GM12874 (cell line): ENCODE results near the gene NUDCD2.

Experiments
- TF ChIP-seq, protein P1 (sequence below): IDR thresholded peaks from 2 replicates; pipeline ENCODE4 v1.5.1; 2011; ENCODE audit warnings: low read depth, mild to moderate bottlenecking, control low read depth, low read length, moderate library complexity; ENCODE audit not compliant: insufficient read depth

The NUDCD2 gene

DNA sequence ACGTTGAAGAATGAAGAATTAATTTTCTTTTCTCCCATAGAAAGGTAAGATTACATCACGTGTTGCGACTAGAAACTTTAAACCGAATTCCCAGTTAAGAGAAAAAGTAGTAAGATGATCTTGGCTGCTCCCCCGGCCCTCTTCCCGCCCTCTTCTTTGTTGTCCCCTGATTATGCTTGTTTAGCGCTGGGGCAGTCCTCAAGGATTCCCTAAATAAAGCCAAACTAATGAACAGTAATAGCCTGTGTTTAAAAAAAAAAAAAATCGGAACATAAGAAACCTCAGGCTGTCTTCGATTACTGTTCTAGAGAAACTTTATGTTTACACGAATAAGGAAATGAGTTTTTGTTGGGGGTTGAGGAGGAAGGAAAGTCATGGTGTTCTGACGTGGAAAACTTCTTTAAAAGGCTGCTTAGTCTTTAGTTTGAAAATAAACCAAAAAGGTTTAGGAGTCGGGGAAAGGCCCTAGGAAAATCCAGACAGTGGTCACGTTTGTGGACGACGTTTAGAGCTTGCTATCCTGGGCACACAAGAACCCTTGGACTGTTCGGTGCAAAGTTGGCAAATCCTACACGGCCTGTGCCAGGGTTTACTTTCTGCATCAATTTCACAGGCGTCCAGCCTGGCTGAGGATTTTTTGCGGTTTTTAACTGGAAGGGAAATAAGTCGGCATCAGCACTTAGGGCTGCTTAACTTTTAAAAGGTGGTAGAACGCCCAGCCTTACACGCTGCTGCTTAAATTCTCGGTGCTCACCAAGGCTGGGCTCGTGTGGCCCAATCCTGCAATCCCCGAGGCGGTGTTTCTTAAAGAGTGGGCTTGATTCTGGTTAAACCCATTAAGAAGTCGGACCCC, 44.4 kb upstream of the NUDCD2 start:
- TF ChIP-seq, protein P1, sequence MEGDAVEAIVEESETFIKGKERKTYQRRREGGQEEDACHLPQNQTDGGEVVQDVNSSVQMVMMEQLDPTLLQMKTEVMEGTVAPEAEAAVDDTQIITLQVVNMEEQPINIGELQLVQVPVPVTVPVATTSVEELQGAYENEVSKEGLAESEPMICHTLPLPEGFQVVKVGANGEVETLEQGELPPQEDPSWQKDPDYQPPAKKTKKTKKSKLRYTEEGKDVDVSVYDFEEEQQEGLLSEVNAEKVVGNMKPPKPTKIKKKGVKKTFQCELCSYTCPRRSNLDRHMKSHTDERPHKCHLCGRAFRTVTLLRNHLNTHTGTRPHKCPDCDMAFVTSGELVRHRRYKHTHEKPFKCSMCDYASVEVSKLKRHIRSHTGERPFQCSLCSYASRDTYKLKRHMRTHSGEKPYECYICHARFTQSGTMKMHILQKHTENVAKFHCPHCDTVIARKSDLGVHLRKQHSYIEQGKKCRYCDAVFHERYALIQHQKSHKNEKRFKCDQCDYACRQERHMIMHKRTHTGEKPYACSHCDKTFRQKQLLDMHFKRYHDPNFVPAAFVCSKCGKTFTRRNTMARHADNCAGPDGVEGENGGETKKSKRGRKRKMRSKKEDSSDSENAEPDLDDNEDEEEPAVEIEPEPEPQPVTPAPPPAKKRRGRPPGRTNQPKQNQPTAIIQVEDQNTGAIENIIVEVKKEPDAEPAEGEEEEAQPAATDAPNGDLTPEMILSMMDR, result no peak

DNA sequence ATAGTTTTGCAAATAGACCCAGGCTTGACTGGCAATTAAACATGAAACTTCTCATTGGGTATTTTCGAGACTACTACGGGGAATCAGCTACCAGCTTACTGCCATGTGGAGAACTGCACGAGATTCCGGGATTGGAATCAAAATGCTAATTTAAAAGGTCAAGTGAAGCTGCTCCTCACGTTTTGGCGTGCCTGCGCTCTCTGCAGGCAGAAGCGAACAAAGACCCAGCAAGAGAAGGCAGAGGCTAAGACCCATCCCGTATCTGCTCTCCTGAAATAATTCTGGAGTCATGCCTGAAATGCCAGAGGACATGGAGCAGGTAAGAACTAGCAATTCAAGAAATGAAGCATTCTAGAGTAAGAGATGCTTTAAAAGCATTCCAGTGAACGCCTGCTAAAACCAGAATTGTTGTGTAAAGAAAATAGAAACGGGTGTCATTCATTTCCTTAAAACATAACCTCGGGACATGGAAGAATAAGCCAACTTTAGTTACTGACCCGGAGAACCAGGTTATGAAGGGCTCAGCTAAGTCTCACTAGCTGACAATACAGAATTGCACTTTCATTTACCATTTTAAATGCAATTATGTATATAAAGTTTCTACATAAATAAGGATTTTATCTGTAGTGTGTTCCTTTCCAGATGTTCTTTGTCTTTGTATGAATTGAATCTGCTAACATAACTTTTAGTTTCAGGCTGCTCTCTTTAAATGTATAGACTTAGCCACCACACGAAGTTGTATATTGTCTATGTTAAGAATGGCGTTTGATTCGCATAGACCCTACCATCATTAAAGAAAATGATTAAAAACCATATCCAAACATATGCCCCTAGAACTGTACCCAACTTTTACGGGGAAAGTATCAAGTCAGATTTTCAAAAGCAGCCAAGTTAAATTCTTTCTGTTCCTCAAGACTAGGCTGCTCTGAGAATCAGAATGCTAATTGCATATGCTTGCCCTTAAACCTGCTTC, 43.5 kb upstream of the NUDCD2 start:
- TF ChIP-seq, protein P1, result peak; percentile 28; the same call in 1 of the 2 replicates

DNA sequence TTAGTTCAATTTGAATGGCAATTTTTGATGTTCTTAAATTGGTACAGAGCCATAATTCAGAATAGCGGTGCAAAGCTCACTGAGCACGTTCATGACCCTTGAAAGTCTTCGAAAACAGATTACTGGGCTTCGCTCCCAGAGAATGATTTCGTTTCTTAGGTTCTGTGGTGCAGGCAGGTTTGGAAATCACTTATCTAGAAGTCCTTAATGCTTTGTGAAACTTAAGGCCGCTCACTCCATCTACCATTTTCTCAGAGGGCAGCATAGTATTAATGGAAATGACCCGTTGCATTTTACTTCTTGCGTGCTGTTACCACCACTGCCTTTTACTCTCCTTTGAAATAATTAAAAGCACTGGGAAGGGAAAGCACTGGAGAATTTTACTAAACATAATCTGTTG, 42.6 kb upstream of the NUDCD2 start:
- TF ChIP-seq, protein P1, result no peak

DNA sequence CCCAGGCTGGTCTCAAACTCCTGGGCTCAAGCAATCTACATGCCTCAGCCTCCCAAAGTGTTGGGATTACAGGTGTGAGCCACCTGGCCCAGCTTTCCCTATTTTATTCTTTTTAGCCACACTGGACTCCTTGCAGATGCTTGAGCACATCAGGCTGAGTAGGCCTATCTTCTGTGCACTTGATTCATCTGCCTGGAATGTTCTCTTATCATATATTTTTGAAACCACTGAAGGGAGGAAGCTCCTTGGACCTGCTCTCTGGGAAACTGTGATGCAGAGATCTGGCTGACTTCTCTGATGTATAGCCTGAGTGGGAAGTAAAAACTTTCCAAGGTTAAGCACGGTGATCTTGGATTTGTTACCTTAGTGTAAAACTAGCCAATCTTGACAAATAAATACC, 39.0 kb upstream of the NUDCD2 start:
- TF ChIP-seq, protein P1, result no peak

DNA sequence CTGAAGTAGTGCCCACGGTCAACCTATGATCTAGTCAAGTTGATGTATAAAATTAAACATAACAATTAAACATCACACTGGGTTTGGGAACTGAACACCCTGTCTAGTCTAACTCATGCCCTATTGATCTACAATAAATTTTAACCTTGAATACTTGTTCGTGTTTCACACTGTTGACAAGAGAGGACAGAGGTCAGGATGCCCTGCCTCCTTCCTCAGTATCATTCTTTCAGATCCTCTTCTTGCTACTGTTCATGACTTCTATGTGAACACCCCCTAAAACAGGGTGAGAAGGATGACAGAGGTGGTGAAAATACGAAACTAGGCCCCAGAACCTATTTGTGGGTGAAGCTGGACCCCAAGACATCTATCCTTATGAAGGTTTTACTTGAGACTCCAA, 37.4 kb upstream of the NUDCD2 start:
- TF ChIP-seq, protein P1, result no peak

DNA sequence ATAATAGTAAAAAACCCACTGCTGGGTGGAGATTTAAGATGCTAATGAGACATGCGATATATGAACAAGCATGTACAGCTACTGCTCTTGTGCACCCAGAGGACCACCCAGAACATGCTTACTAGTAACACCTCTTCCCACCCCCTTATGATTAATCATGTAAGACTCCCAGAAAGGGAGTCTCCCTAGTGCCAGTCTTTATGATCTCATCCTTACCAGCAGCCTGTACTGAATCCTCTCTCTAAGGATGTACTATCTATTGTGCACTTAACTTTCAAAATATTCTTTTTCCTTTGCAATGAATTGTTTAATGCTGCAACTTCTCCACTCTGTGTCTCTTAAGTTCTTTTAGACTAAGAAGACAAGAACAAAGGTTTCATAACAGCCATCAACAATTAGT, 36.4 kb upstream of the NUDCD2 start:
- TF ChIP-seq, protein P1, result no peak

DNA sequence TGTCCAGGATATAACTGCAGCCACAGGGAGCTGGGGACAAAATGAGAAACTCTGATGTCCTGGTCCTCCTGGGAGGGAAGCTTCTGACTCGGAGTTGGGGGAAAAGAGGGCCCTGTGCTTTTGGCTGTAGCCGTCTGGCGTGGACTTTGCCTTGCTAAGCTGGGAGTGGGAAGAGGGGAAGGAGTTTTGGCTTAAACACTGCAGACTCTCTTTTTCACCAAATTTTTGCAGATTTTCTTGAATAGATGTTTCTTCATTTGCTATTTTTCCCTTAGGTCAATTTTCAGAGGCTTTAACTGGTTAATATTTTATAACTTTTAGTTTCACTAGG, 29.8 kb upstream of the NUDCD2 start:
- TF ChIP-seq, protein P1, result no peak
